SJSA1 (cell line): ENCODE measurements around the gene ST3GAL3. TPM values are rescaled to one million over a fixed set of nuclear protein-coding genes. Genes with fewer than 3 reads are reported as not detected.

Experiments used
- DNase-seq, 2 experiments: peaks; one replicate each; pipeline ENCODE4 v3.0.0-alpha.2; 2015 to 2020; ENCODE audit warnings: low spot score in 2 of 2, low read depth in 1 of 2
- H3K27ac ChIP-seq: fragments of 250-450 bp; sonication (Bioruptor Pico); 2 replicates; pipeline ENCODE4 v1.5.1; 2020; ENCODE audit warnings: mild to moderate bottlenecking, moderate library complexity
- H3K27me3 ChIP-seq: fragments of 250-450 bp; sonication (Bioruptor Pico); replicated peaks from 2 replicates; pipeline ENCODE4 v1.5.1; 2020; ENCODE audit warnings: mild to moderate bottlenecking, moderate library complexity
- H3K36me3 ChIP-seq: fragments of 250-450 bp; sonication (Bioruptor Pico); 2 replicates; pipeline ENCODE4 v1.5.1; 2020; ENCODE audit warnings: mild to moderate bottlenecking
- H3K4me1 ChIP-seq: fragments of 250-450 bp; sonication (Bioruptor Pico); replicated peaks from 2 replicates; pipeline ENCODE4 v1.6.1; 2021; ENCODE audit warnings: mild to moderate bottlenecking
- H3K4me3 ChIP-seq: fragments of 250-450 bp; sonication (Bioruptor Pico); 2 replicates; pipeline ENCODE4 v1.5.1; 2020; ENCODE audit warnings: mild to moderate bottlenecking
- H3K9me3 ChIP-seq: fragments of 250-450 bp; sonication (Bioruptor Pico); replicated peaks from 2 replicates; pipeline ENCODE4 v1.5.1; 2020; ENCODE audit warnings: mild to moderate bottlenecking
- total RNA-seq: library from RNA; depleted of rRNA; stranded (reverse); fragments of >200 nt; shearing (Covaris generic); gene quantifications from 2 replicates; pipeline ENCODE4 v1.2.3, GENCODE V29; 2014

Gene ST3GAL3
- total RNA-seq, 1 experiment from 2014 or later, result 25.0 TPM

- Histone ChIP-seq H3K9me3 (no peaks in the 10 kb centered on the region; the same call in 1 of the 2 replicates), H3K4me1 (peaks cover 24% of the 10 kb centered on the region), H3K36me3 (peaks cover 40% of the 10 kb centered on the region), H3K27me3 (no peaks in the 10 kb centered on the region), H3K4me3 (no peak overlapping the region), H3K27ac (no peak overlapping the region)
- no peak for DNase-seq
Measured at GRCh38 chr1:43797891-43798290, 90.6 kb downstream of the ST3GAL3 start.

- no peaks in the 10 kb centered on the region for H3K27me3 ChIP-seq
- peaks cover 24% of the 10 kb centered on the region for H3K4me1 ChIP-seq
- H3K9me3 ChIP-seq, result no peaks in the 10 kb centered on the region; the same call in 1 of the 2 replicates
- H3K36me3 ChIP-seq, result peaks cover 41% of the 10 kb centered on the region
- DNase-seq, result peak in 1 of 2 experiments; percentile 27
- H3K4me3 ChIP-seq, result no peak overlapping the region
- H3K27ac ChIP-seq, result peak overlapping the region; percentile 37
Measured at GRCh38 chr1:43799656-43800635, 92.6 kb downstream of the ST3GAL3 start.

- Histone ChIP-seq H3K4me3 (no peak overlapping the region), H3K4me1 (peaks cover 21% of the 10 kb centered on the region), H3K9me3 (no peaks in the 10 kb centered on the region; the same call in 1 of the 2 replicates), H3K36me3 (peaks cover 46% of the 10 kb centered on the region), H3K27me3 (no peaks in the 10 kb centered on the region), H3K27ac (peak overlapping the region; percentile 37)
- no peak for DNase-seq
Measured at GRCh38 chr1:43800771-43801170, 93.4 kb downstream of the ST3GAL3 start.

GRCh38 chr1:43801203-43801602, 93.9 kb downstream of the ST3GAL3 start:
- no peak for DNase-seq
- H3K4me3 ChIP-seq, result no peak overlapping the region
- H3K9me3 ChIP-seq, result no peaks in the 10 kb centered on the region; the same call in 1 of the 2 replicates
- peaks cover 16% of the 10 kb centered on the region for H3K4me1 ChIP-seq
- H3K27me3 ChIP-seq, result no peaks in the 10 kb centered on the region
- H3K36me3 ChIP-seq, result peaks cover 45% of the 10 kb centered on the region
- H3K27ac ChIP-seq, result no peak overlapping the region

GRCh38 chr1:43802356-43802980, 95.1 kb downstream of the ST3GAL3 start:
- H3K27me3 ChIP-seq, result no peaks in the 10 kb centered on the region
- no peak overlapping the region for H3K27ac ChIP-seq
- no peak for DNase-seq
- no peaks in the 10 kb centered on the region; the same call in 1 of the 2 replicates for H3K9me3 ChIP-seq
- peaks cover 13% of the 10 kb centered on the region for H3K4me1 ChIP-seq
- peaks cover 47% of the 10 kb centered on the region for H3K36me3 ChIP-seq
- H3K4me3 ChIP-seq, result no peak overlapping the region

GRCh38 chr1:43803105-43803504, 95.8 kb downstream of the ST3GAL3 start:
- no peak for DNase-seq
- Histone ChIP-seq H3K27ac (no peak overlapping the region), H3K9me3 (no peaks in the 10 kb centered on the region; the same call in 1 of the 2 replicates), H3K36me3 (peaks cover 52% of the 10 kb centered on the region), H3K4me1 (peaks cover 13% of the 10 kb centered on the region), H3K27me3 (no peaks in the 10 kb centered on the region), H3K4me3 (no peak overlapping the region)

- Histone ChIP-seq H3K9me3 (peaks cover under 1% of the 10 kb centered on the region), H3K27ac (no peak overlapping the region), H3K27me3 (no peaks in the 10 kb centered on the region), H3K36me3 (peaks cover 49% of the 10 kb centered on the region), H3K4me1 (peaks cover 13% of the 10 kb centered on the region), H3K4me3 (no peak overlapping the region)
- DNase-seq, result no peak
Measured at GRCh38 chr1:43803646-43804045, 96.3 kb downstream of the ST3GAL3 start.

GRCh38 chr1:43804569-43804968, 97.2 kb downstream of the ST3GAL3 start:
- H3K4me1 ChIP-seq, result peaks cover 10% of the 10 kb centered on the region
- H3K9me3 ChIP-seq, result peaks cover 8% of the 10 kb centered on the region
- H3K27me3 ChIP-seq, result no peaks in the 10 kb centered on the region
- no peak overlapping the region for H3K4me3 ChIP-seq
- DNase-seq, result no peak
- no peak overlapping the region for H3K27ac ChIP-seq
- H3K36me3 ChIP-seq, result peaks cover 48% of the 10 kb centered on the region

- Histone ChIP-seq H3K27me3 (no peaks in the 10 kb centered on the region), H3K27ac (no peak overlapping the region), H3K4me1 (peaks cover 2% of the 10 kb centered on the region; the same call in 1 of the 2 replicates), H3K4me3 (no peak overlapping the region), H3K9me3 (peaks cover 8% of the 10 kb centered on the region), H3K36me3 (peaks cover 48% of the 10 kb centered on the region)
- DNase-seq, result no peak
Measured at GRCh38 chr1:43805340-43805739, 98.0 kb downstream of the ST3GAL3 start.

- no peak overlapping the region for H3K27ac ChIP-seq
- no peak overlapping the region for H3K4me3 ChIP-seq
- H3K27me3 ChIP-seq, result no peaks in the 10 kb centered on the region
- peaks cover 40% of the 10 kb centered on the region for H3K36me3 ChIP-seq
- H3K9me3 ChIP-seq, result peaks cover 8% of the 10 kb centered on the region
- no peak for DNase-seq
- H3K4me1 ChIP-seq, result no peaks in the 10 kb centered on the region
Measured at GRCh38 chr1:43806183-43806582, 98.8 kb downstream of the ST3GAL3 start.

- Histone ChIP-seq H3K27ac (no peak overlapping the region), H3K9me3 (peaks cover 8% of the 10 kb centered on the region), H3K4me3 (no peak overlapping the region), H3K36me3 (peaks cover 31% of the 10 kb centered on the region), H3K4me1 (no peaks in the 10 kb centered on the region), H3K27me3 (no peaks in the 10 kb centered on the region)
- DNase-seq, result no peak
Measured at GRCh38 chr1:43809097-43809673, 101.8 kb downstream of the ST3GAL3 start.

GRCh38 chr1:43812579-43812978, 105.2 kb downstream of the ST3GAL3 start:
- peaks cover 8% of the 10 kb centered on the region for H3K9me3 ChIP-seq

GRCh38 chr1:43814401-43814800, 107.1 kb downstream of the ST3GAL3 start:
- DNase-seq, result no peak
- H3K4me3 ChIP-seq, result no peak overlapping the region
- H3K9me3 ChIP-seq, result 0 out of 2 replicates have a peak, but pooled peaks cover 6% of the 10 kb centered on the region
- no peaks in the 10 kb centered on the region for H3K4me1 ChIP-seq
- peaks cover 35% of the 10 kb centered on the region for H3K36me3 ChIP-seq
- H3K27me3 ChIP-seq, result no peaks in the 10 kb centered on the region
- no peak overlapping the region for H3K27ac ChIP-seq

More at GRCh38 chr1:43812579-43812978, 105.2 kb downstream of the ST3GAL3 start:
- no peak for DNase-seq
- Histone ChIP-seq H3K36me3 (peaks cover 33% of the 10 kb centered on the region), H3K27me3 (no peaks in the 10 kb centered on the region), H3K4me3 (no peak overlapping the region), H3K27ac (no peak overlapping the region), H3K4me1 (no peaks in the 10 kb centered on the region)
